GM19397 (cell line): ENCODE data around the gene TSPAN14.
"Not testable (repeated sequence)": the region's sequence is repeated elsewhere in the genome, so short reads cannot be mapped to it uniquely, and the experiment has no call there.

Experiments
- ATAC-seq: cut with Tn5 transposase; IDR thresholded peaks from one replicate; pipeline ENCODE4 v1.9.1; 2021; ENCODE audit warnings: mild to moderate bottlenecking, moderate library complexity; ENCODE audit not compliant: unreplicated experiment

TSPAN14 gene

DNA sequence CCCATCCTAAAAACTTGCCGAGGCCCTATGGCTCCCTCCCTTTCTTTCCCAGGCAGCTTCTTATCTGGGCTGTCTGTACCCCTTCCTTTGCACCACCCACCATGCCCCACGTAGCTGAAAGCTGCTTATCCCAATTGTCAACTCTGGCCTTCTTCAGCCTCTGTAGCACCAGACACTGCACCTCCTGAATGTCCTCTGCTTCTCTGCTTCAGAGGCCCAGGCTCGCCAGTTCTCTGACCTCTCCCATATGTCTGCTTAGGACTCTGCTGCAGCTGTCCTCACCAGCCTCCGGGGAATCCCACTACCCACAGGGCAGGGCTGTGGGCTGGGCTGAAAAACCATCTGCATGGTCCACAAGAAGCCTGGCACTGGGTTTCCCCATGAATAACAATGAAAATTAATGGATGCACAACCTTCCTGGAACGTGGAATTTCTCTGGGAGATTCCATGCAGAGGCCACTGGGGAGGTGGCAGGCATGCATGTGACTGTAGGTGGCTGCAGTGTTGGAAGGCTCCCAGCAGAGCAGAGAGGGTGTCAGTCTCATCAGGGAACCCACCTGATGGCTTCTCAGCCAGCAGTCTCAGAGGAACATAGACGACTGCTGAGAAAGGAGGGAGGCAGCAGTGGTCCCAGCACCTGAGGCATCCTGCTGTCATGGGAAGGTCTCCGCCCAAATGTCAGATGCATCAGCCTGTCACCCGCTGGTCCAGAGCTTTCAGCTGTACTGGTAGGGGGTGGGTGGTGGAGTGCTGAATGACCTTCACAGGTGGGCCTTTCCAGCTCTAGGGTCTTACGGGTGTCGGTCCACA, 66.8 kb downstream of the TSPAN14 start:
- ATAC-seq, result no peak

DNA sequence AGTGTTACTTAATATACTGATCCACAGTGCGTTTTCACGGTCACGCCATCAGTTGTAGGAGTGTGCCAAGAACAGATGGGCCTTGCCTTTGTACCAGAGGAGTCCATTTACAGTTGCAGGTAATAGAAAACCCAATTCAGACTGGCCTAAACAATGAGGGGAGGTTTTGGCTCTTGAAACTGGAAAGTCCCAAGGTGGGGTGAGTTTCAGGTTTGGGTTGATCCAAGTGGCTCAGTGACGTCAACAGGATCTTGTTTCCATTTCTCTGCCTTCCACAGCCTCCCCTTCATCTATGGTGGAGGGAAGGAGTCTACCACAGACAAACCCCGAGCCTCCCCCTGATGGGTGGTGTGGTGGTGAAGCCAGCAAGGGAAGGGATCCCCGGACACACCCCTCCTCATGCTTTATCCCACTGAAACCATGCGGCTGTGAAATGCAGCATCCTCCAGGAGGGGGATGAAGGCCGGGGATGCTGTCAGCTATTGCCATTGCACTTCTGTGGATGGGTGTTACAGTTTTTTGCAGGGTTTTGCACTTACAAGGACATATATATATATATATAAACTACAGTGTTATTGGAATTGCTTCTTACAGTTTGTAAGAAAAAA, 68.8 kb downstream of the TSPAN14 start:
- ATAC-seq, result no peak

DNA sequence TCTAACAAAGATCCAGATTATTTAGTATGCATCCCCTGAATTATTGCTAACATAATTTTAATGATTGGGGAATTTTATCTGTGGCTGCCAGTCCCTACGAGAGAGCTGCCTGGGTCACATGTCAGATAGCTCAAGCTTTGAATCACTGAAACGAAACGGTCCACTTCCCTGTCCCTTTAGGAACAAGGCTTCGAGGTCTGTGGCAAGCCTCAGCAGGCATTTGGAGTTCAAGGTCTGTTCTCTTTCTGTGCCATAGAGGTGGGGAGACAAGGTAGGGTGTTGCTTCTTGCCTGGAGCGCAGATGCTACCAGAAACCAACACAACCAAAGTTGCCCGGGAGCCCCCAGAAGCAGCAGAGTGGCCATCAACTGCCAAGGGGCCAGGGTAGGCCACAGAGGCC, 69.7 kb downstream of the TSPAN14 start:
- no peak for ATAC-seq

DNA sequence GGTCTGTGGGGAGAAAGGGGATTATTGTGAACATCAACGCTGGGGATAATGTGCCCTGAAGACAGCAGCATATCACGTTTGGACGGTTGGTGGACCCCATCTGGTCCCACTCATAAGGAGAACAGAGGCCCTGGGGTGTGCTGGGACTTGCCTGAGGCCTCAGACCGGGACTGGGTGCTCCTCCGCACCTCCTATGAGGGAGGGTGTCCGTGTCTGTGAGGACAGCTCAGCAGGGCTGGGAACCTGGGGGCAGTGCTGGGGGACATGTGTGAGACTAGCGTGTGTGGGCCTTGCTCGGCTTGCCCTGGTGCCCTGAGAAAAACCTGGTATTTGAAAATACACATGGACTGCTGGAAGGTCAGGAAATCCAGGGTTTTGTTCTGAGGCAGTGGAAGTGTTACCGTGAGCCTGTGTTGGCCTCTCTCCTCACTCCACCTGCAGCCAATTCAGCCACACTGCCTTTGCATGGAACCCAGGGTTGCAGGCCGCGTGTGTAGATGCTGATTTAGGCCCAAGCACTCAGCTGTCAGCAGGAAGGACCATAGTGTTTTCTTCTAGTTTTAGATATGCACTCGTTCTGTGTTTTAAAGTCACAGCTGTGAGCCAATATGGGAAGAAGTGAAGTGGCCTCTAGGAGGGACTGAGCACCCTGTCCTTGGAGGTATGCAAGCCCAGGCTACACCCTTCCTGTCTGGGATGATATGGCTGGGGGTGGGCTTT, 70.2 kb downstream of the TSPAN14 start:
- ATAC-seq, result no peak

DNA sequence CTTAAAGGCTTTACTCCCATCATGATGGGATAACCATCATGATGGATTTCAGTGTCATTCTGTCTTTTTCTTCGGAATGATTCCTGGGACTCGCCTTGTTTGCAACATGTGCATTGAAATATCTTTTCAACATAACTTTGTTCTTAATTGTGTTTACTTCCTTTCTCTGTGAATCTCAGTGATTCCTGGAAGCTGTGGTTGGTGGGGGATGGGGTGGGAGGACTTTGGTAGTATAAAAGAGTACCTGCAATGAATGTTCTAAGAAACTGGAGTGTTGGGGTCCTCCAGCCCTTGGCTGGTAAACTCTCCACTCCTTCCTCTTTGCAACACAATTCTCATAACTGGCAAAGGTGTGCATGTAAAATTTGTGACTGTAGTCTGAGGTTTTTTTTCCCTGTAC, 72.1 kb downstream of the TSPAN14 start:
- ATAC-seq, result no peak

DNA sequence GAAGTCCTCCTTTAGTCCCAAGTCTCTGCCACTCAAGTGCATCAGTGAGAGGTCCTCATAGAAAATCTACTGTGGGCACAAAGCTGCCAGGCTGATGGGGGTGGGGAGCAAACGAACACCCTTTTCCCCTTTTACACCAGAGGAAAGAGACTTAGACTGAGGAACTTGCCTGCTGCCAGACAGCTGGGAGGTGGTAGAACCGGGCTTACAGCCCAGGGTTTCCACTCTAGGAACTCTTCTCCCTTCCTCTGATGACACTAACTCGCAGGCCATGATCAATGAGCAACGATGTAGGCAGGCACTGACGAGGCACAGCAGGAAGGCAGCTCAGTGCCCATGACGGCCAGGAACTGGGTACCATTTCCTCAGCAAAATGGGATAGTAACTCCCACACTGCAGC, 72.6 kb downstream of the TSPAN14 start:
- ATAC-seq, result no peak

DNA sequence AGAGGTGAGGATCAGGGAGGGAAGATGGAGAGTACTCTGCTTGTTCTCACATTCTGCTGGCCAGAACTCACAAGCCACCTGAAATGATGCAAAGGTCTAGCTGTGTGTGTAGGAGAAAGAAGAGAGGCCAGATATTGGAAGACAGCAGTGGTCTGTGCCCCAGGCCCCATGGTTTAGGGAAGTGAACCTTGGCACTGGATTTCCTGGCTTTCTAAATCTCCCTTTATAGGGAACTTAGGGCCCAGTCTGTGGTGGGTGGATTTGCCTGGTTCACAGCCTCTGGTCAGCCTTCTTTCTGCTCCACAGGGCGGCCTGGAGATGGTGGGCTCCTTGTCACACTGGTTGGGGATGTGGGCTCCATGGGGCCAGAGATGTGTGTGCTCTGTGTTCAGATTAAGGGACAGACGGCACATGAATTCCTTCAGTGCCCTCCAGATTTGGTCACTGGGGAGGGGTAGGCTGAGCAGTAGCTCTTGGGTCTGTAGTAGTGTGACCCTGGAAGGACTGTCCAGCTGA, 74.1 kb downstream of the TSPAN14 start:
- no peak for ATAC-seq

DNA sequence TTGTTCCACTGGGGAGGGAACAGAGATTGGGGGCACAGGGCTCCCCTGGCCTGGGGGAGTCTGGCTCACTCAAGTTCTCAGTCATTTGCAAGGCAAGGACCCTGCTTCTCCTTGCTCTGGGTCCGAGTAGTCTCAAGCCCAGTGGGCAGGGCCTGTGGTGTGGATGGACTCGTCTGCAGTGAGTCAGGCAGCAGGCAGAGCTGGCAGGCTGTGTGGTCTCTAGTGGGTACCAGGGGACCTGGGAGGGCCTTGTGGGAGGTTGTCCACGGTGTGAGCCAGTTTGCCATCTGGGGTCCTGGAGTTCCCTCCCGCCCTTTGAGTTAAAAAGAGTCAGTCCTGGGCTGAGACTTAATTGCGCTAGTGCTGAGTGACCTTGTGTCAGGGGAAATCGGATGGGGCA, 74.8 kb downstream of the TSPAN14 start:
- ATAC-seq, result no peak

DNA sequence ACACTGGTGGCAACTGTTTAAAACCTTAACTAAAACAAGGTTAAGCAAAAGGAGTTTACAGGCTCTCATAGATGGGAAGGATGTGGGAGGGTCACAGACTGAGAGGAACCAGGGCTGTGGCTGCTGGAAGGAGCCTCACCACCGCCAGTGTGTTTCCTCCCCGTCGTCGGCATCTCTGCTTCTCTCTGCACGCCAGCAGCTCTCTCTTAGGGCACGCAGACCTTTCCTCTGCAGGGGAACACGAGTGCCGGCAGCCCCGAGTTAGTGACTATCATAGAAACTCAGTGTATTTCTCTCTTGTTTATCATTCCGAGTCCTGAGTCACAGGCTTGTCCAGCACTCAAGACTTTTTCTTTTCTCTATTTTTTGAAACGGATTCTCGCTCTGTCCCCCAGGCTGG, 75.5 kb downstream of the TSPAN14 start:
- ATAC-seq, result no peak

DNA sequence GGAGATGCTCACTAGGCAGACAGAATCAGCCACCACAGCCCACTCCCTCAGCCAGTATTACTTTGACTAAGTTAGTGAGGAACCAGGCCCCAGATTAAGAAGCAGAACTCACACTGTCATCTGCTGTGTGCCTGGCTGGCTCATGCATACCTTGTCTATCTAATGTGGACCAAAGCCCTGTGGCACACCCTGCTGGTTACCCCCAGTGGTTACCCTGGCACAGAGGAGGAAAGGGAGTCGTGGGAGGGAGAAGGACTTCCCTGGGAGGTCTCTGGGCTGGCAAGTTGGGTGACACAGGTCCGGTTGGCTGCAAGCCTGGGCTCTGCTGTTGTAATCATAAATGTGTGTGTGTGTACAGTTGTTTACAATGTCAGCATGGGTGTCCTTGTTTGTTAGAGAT, 76.1 kb downstream of the TSPAN14 start:
- ATAC-seq, result no peak

DNA sequence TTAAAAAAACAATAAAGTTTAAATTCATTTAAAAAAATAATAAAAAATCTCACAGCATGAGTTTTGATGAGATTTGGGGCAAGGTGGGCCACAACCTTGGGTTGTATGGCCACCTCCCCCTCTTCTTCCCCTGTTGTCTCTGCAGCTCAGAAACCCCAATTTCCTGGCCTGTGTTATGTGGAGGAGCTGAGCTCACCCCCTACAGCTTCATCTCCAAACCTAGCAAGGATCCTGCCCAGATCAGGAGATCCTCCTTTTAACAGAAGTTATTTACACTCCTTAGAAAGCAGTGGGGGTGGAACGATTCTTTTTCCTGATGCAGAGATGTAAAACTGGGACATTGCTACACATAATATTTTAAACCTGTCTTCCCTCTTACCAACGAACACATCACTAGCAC, 76.7 kb downstream of the TSPAN14 start:
- no peak for ATAC-seq

DNA sequence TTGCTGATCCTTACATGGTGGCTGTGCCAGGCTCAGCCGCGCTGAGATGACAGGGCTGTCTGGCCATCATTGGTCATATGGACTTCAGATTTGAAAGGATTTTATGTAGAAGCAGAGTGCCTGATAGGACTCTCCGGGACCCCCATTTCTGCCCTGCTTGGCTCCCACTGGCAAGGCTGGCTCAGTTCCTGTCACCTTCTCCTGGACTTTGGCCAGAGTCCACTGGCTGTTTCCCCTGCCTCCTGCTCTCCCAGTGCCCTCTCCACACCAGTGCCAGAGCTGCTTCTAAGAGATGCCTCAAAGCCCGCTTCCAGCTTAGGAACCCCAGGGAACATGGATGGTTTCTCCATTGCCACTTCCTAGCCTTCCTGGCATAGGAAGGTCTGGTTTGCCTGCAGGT, 78.5 kb downstream of the TSPAN14 start:
- ATAC-seq, result no peak

DNA sequence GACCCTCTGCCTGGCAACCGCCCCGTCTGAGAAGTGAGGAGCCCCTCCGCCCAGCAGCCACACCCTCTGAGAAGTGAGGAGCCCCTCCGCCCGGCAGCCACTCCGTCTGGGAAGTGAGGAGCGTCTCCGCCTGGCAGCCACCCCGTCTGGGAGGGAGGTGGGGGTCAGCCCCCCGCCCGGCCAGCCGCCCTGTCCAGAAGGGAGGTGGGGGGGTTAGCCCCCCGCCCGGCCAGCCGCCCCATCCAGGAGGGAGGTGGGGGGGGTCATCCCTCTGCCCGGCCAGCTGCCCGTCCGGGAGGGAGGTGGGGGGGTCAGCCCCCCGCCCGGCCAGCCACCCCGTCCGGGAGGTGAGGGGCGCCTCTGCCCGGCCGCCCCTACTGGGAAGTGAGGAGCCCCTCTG, 79.9 kb downstream of the TSPAN14 start:
- ATAC-seq, result not testable (repeated sequence)

DNA sequence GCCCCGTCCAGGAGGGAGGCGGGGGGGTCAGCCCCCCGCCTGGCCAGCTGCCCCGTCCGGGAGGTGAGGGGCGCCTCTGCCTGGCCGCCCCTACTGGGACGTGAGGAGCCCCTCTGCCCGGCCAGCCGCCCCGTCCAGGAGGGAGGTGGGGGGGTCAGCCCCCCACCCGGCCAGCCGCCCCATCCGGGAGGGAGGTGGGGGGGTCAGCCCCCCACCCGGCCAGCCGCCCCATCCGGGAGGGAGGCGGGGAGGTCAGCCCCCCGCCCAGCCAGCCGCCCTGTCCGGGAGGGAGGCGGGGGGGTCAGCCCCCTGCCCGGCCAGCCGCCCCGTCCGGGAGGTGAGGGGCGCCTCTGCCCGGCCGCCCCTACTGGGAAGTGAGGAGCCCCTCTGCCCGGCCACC, 80.5 kb downstream of the TSPAN14 start:
- ATAC-seq, result not testable (repeated sequence)

DNA sequence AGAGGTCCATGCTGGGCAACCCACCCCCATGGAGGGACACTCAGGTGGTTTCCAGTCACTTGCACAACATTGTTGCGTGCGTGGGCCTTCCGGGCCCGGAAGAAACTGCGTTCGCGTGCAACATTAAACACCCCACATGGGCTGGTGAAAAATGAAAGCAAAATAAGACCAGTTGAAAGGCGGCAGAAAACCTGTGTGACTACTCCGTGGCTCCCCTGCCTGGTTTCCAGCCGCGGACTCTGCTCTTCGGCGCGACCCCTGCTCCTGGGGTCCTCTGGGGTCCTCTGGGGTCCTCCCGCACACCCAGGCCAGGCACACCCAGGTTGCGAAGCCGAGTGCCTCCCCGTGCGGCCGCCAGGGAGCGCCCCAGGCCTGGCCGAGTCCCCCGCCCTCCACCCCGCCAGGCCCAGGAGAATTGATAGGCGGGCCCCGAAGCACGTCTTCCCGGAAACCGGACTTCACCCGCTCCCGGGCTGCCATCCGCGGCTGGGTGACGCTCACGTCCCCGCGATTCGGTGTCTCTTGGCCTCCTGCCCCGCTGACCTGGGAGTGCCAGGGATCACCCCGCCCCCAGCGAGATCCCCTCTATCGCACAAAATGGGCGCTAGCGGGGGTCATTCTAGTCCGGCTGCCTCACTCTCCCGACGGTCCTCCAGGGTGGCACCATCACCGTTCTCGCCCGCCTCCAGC, 81.7 kb downstream of the TSPAN14 start:
- ATAC-seq, result peak; percentile 90

DNA sequence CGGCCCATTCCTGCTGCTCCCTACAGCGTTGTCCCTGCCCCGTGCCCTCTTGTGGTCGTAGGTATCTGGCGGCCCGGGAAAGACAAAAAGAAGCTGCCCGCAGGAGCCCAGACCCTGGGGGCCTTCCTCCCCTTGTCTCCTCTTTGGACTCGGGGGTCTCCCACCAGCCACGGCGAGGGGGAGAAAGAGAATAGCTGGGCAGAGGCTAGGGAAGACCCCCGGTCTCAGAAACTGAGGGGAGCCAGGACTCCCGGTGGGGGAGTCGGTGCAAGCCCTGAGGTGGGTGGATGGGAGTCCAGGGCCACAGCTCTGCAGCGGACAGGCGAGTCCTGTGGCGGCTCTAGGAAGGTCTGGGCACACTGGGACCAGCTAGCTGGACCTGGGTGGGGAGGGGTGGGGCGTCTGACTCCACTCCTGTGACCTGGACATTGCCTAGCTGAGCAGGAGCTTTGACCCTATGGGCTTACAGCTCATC, 82.3 kb downstream of the TSPAN14 start:
- ATAC-seq, result no peak

DNA sequence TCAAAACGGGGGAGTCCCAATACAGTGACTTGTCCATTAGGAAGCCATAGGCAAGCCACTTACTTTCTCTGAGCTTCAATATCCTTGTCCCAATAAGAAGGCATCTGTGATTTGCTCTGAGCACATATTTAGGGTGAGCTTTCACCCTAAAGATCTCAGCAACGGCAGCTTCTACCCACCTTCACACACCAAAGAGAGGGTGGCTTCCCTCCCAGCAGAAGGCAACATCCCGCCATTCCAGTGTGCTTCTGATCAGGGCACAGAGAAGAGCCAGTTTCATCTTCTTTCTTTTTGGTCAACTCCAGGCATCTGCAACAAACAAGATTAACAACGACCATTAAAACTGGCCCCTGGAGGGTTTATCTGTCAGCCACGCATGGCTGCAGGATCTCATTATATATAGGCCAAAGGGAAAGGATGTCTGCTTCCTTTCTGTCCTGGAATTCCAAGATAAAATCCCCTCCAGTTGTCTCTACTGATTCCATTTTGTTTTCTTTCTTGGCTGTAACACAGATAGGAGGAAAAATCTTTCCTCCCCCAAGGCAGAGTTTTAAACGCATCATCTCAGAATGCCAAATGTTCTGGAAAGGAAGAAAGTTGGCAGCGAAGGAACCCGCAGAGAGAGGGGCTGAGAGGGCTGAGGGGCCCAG, 83.1 kb downstream of the TSPAN14 start:
- no peak for ATAC-seq

DNA sequence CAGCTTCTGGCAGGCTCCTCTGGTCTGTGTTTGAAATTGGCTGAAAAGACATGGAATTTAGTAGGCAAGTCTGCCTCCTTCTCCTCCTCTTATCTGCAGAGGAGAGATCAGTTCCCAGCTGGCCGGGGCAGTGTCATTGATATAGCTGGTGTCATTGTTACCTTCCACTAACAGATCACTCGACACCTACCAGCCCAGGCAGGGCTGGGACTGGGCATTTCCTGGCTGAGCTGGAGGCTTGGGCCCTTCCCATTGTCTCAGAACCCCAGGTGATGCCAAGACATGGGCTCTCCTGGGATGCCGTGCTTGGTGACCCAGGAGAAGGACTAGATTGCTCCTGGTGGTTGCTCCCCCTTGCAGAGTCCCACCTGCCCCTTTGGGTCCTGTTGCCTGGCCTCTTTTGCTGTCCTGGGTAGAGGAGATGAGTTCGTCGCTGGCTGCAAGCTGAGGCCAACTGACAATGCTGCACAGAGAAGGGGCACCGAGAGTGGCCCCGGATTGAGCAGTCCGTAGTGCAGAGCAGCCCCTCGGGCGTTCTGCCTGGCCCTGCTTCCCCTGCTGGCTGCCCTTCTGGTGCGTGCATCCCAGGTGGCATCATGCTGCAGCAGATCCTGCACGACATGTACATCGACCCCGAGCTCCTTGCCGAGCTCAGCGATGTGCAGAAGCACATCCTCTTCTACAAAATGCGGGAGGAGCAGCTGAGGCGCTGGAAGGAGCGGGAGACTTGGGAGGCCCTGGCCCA, 83.8 kb downstream of the TSPAN14 start, which contains the start of gene SH2D4B:
Gene SH2D4B, plus strand, starts transcription at position 167 of the 745 bp plus-strand sequence. Its CDS starts 430 bp downstream, at position 597.
- ATAC-seq, result no peak

DNA sequence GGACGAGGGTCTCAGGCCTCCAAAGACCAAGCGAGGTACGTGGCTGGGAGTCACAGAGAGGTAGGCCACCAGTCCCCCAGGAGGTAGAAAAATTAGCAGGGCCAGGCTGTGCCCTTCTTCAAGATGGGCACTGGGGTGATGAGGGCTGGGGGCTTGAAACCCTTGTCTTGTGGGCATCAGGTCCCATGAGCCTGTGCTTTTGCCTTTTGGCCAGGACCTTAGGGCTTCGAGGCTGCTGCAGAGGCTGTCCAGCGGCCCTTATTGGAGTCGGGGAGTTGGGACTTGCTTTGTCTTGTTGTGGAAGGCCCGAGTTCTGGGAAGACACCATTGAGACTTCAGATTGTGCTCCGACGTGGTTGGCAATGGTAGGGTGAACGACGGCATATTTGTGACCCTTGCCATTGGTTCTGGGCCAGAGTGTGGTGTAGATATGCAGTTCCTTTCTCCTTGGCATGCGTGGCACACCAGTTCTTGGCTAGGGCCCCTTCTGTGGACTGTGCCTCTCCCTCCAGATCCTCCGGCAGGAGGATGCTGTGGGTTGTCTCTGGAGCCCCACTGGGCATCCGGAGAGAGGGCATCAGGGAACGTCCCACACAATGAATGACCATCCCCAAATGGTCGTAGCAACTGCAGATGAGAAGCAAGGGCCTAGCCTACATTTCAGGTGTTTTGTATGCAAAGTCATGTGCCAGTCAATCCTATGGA, 84.5 kb downstream of the TSPAN14 start:
- ATAC-seq, result no peak
